HuH-7 (cell line): ENCODE results near the gene OR2B2.

Experiments used
- DNase-seq: peaks from one replicate; pipeline ENCODE4 v3.0.0; 2011; ENCODE audit warnings: low spot score

The OR2B2 gene

GRCh38 chr6:27866357-27867050 is 45.7 kb downstream of the OR2B2 start:
- peak; percentile 53 for DNase-seq

GRCh38 chr6:27865850-27866356 is 46.3 kb downstream of the OR2B2 start:
- DNase-seq: no peak

GRCh38 chr6:27864906-27865849 is 47.0 kb downstream of the OR2B2 start:
- peak; percentile 88 for DNase-seq

- no peak for DNase-seq
Measured at GRCh38 chr6:27863962-27864905, 48.0 kb downstream of the OR2B2 start.

- DNase-seq: no peak
Measured at GRCh38 chr6:27862396-27863066, 49.7 kb downstream of the OR2B2 start.

GRCh38 chr6:27861861-27862260 is 50.3 kb downstream of the OR2B2 start:
- no peak for DNase-seq

- DNase-seq: no peak
Measured at GRCh38 chr6:27861276-27861840, 50.8 kb downstream of the OR2B2 start.
